GM19328 (cell line): Measurements from ENCODE around the gene NPTXR.
"Not testable (repeated sequence)": the region's sequence is repeated elsewhere in the genome, so short reads cannot be mapped to it uniquely, and the experiment has no call there.

Experiments
- ATAC-seq: cut with Tn5 transposase; IDR thresholded peaks from one replicate; pipeline ENCODE4 v1.9.1; 2021; ENCODE audit warnings: mild to moderate bottlenecking, moderate library complexity; ENCODE audit not compliant: unreplicated experiment

Gene NPTXR

GRCh38 chr22:38868886-38869381, 25.1 kb upstream of the NPTXR start:
- ATAC-seq, result no peak

GRCh38 chr22:38868286-38868721, 24.5 kb upstream of the NPTXR start:
- no peak for ATAC-seq

GRCh38 chr22:38867471-38868285, 23.9 kb upstream of the NPTXR start:
- no peak for ATAC-seq

- no peak for ATAC-seq
These were observed 23.3 kb upstream of the NPTXR start for GRCh38 chr22:38867124-38867455.

GRCh38 chr22:38866399-38867123, 22.7 kb upstream of the NPTXR start:
- no peak for ATAC-seq

GRCh38 chr22:38866024-38866398, 22.2 kb upstream of the NPTXR start:
- no peak for ATAC-seq

GRCh38 chr22:38865201-38866023, 21.6 kb upstream of the NPTXR start:
- no peak for ATAC-seq

GRCh38 chr22:38864361-38865191, 20.7 kb upstream of the NPTXR start:
- no peak for ATAC-seq

GRCh38 chr22:38863531-38864131, 19.8 kb upstream of the NPTXR start:
- ATAC-seq, result no peak

- no peak for ATAC-seq
These were observed 18.8 kb upstream of the NPTXR start for GRCh38 chr22:38862375-38863329.

- no peak for ATAC-seq
These were observed 18.1 kb upstream of the NPTXR start for GRCh38 chr22:38861927-38862326.

GRCh38 chr22:38861170-38861876, 17.5 kb upstream of the NPTXR start:
- ATAC-seq, result no peak

- no peak for ATAC-seq
These were observed 16.7 kb upstream of the NPTXR start for GRCh38 chr22:38860283-38861169.

- no peak for ATAC-seq
These were observed 15.9 kb upstream of the NPTXR start for GRCh38 chr22:38859581-38860282.

- no peak for ATAC-seq
These were observed 14.7 kb upstream of the NPTXR start for GRCh38 chr22:38858492-38858891.

- not testable (repeated sequence) for ATAC-seq
These were observed 10.6 kb upstream of the NPTXR start for GRCh38 chr22:38854476-38854875.

- not testable (repeated sequence) for ATAC-seq
These were observed 10.1 kb upstream of the NPTXR start for GRCh38 chr22:38853883-38854282.
